RWPE2 (cell line): Measurements from ENCODE around the gene MCRS1.
A peak's percentile ranks its signal among the peaks of the same experiment; 100 is the strongest.

ENCODE experiments used
- ATAC-seq: fragments of 200-7000 bp; cut with Tn5 transposase; 3 replicates; pipeline ENCODE4 v1.9.1; 2021; ENCODE audit warnings: low read depth
- DNase-seq: peaks from one replicate; pipeline ENCODE4 v3.0.0-alpha.2; 2020; ENCODE audit warnings: low spot score
- H3K27ac ChIP-seq: fragments of 450-650 bp; 2 replicates; pipeline ENCODE4 v1.5.1; 2017; ENCODE audit warnings: mild to moderate bottlenecking; ENCODE audit not compliant: poor library complexity, severe bottlenecking
- H3K27me3 ChIP-seq: fragments of 250-450 bp; sonication (Bioruptor Pico); 2 replicates; pipeline ENCODE4 v1.5.1; 2021; ENCODE audit warnings: mild to moderate bottlenecking, moderate library complexity; ENCODE audit not compliant: insufficient read depth, poor library complexity, severe bottlenecking
- H3K36me3 ChIP-seq: fragments of 250-450 bp; sonication (Bioruptor Pico); 2 replicates; pipeline ENCODE4 v1.5.1; 2020; ENCODE audit warnings: low read depth, mild to moderate bottlenecking, moderate library complexity
- H3K4me1 ChIP-seq: fragments of 250-450 bp; sonication (Bioruptor Pico); 2 replicates; pipeline ENCODE4 v1.5.1; 2021; ENCODE audit warnings: mild to moderate bottlenecking, moderate library complexity; ENCODE audit not compliant: insufficient read depth, poor library complexity, severe bottlenecking
- H3K4me3 ChIP-seq: fragments of 250-450 bp; sonication (Bioruptor Pico); 2 replicates; pipeline ENCODE4 v1.5.1; 2021; ENCODE audit warnings: mild to moderate bottlenecking, moderate library complexity; ENCODE audit not compliant: severe bottlenecking
- H3K9me3 ChIP-seq: fragments of 250-450 bp; sonication (Bioruptor Pico); 2 replicates; pipeline ENCODE4 v1.5.1; 2021; ENCODE audit warnings: mild to moderate bottlenecking, moderate library complexity; ENCODE audit not compliant: severe bottlenecking
- TF ChIP-seq, protein P1 (sequence below): fragments of 450-650 bp; IDR thresholded peaks from one replicate; pipeline ENCODE4 v1.5.1; 2017; ENCODE audit warnings: mild to moderate bottlenecking, moderate library complexity; ENCODE audit not compliant: poor library complexity, severe bottlenecking

The MCRS1 gene

DNA sequence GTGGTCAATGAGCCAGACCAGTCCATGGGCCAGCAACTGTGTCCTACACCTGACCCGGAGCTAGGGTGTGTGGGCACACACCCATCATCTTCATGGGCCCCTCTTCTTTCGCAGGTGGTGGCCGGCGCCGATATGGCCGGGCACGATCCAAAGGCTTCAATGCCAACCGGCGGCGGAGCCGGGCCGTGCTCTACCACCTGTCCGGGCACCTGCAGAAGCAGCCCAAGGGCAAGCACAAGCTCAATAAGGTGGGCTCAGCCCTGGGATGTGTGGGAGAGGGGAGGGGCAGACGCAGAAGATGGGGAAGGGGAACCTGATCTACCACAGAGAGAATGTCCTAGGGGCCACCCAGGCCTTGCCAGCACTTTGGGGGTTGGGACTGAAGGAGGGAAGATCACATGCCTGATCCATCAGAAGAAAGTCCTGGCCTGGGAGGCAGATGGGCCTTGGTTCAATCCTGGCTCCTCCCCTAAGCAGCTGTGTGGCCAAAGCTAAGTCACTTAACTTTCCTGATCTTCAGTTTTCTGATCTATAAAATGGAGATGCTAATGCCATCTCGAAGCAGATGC lies 25.3 kb downstream of the MCRS1 start:
- Histone ChIP-seq H3K9me3 (no peaks in the 10 kb centered on the region), H3K27me3 (peaks cover 11% of the 10 kb centered on the region), H3K4me3 (no peak overlapping the region), H3K4me1 (peaks cover 8% of the 10 kb centered on the region), H3K27ac (no peak overlapping the region), H3K36me3 (no peaks in the 10 kb centered on the region)
- TF ChIP-seq, protein P1, sequence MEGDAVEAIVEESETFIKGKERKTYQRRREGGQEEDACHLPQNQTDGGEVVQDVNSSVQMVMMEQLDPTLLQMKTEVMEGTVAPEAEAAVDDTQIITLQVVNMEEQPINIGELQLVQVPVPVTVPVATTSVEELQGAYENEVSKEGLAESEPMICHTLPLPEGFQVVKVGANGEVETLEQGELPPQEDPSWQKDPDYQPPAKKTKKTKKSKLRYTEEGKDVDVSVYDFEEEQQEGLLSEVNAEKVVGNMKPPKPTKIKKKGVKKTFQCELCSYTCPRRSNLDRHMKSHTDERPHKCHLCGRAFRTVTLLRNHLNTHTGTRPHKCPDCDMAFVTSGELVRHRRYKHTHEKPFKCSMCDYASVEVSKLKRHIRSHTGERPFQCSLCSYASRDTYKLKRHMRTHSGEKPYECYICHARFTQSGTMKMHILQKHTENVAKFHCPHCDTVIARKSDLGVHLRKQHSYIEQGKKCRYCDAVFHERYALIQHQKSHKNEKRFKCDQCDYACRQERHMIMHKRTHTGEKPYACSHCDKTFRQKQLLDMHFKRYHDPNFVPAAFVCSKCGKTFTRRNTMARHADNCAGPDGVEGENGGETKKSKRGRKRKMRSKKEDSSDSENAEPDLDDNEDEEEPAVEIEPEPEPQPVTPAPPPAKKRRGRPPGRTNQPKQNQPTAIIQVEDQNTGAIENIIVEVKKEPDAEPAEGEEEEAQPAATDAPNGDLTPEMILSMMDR: no peak
- DNase-seq: no peak
- no peak for ATAC-seq

DNA sequence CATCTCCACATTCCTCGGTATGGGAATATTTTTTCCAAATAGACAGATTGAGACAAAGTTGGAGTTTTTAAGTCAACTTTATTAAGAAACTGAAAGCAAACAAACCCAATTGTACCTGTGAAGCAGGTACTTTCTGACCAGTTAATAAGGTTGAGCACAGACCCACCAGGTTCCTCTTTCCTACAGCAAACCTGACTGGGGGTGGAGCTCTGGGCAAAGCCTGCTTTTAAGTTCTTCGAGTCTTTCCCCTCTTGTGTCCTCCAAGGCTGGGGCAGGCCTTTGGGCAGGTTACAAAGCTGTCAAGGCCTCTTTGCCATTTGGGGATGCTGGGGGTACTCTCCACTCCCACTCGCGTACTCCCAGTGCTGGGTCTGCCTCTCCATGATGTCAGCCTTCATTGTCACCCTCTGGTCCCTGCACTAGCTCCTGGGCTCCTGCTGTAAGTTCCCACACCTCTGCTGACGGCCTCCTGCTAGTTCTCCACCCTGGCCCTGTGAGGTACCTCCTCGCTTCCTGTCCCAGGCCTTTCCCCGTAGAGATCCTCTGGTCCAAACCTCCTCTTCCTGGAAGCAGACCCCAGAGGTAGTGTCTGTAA lies 25.9 kb downstream of the MCRS1 start:
- H3K4me1 ChIP-seq: peaks cover under 1% of the 10 kb centered on the region
- TF ChIP-seq, protein P1: no peak
- no peak for DNase-seq
- no peaks in the 10 kb centered on the region for H3K9me3 ChIP-seq
- ATAC-seq: no peak
- H3K27me3 ChIP-seq: peaks cover 14% of the 10 kb centered on the region
- no peaks in the 10 kb centered on the region for H3K36me3 ChIP-seq
- H3K4me3 ChIP-seq: no peak overlapping the region
- no peak overlapping the region for H3K27ac ChIP-seq

DNA sequence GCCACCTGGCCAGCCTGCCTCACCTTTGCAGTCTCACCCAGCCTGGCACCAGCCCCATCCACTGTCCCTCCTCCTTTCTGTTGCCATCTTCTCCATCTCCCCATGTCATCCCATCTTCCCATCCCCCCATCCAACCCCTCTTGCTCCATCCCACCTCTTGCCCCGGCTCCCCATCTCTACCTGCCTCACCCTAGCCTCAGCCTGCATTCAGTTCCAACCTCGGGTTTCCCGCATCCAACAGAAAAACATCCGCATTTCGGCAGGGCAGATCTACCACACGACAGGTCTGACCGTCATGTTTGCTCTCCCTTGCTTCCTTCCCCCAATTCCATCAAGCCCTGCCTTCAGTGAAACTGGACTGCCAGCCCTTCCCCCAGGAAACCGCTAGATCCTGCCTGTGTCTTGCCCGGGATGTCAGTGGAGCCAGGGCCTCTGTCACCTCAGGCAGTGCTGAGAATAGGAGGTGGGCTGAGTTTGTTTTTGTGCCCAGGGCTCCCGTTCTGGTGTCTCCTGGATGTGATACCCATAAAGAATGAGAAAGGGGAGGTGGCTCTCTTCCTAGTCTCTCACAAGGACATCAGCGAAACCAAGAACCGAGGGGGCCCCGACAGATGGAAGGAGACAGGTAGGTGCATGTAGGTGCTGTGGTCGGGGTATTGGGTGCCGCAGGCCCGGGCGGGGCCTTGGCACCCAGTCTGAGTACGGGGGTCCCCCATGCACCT lies 26.6 kb downstream of the MCRS1 start:
- Histone ChIP-seq H3K4me3 (no peak overlapping the region), H3K27ac (no peak overlapping the region), H3K4me1 (peaks cover 6% of the 10 kb centered on the region), H3K9me3 (no peaks in the 10 kb centered on the region), H3K36me3 (no peaks in the 10 kb centered on the region), H3K27me3 (peaks cover 14% of the 10 kb centered on the region)
- ATAC-seq (no peak), DNase-seq (no peak)
- TF ChIP-seq, protein P1: no peak

DNA sequence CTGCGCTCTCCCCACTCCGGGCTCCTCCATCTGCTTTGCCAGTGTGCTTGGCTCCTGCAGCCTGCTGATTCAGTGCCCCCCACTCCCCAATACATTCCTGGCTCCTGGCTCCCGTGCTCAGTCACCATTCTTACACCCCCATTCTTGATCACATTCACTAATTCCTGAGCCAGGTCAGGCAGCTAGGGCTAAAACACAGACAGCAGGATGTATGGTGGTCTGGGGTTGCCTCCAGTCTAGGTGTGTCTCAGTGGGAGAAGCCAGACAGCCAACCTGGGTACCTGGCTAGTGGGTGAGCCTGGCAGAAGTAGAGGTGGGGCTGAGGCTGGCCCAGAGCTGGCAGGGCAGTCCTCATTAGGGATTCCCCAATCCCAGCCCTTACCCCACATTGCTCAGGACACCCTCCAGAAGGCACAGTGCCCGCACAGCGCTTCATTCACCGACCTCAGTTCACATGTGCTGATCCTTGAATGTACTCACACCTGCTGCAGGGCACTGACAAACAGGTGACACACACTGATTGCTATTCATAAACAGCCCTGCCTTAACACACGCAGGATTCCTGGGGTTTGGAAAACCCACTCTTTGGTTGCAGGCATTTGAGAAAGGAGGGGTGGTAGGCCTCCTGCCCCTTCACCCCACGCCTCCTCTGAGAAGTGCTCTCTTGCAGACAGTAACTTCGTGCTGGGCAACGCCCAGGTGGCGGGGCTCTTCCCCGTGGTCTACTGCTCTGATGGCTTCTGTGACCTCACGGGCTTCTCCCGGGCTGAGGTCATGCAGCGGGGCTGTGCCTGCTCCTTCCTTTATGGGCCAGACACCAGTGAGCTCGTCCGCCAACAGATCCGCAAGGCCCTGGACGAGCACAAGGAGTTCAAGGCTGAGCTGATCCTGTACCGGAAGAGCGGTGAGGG lies 27.5 kb downstream of the MCRS1 start:
- peaks cover 14% of the 10 kb centered on the region for H3K27me3 ChIP-seq

More for the DNA sequence above, 27.5 kb downstream of the MCRS1 start:
- Histone ChIP-seq H3K27ac (no peak overlapping the region), H3K9me3 (no peaks in the 10 kb centered on the region), H3K36me3 (no peaks in the 10 kb centered on the region), H3K4me3 (no peak overlapping the region), H3K4me1 (peaks cover 9% of the 10 kb centered on the region)
- ATAC-seq (peak; percentile 37; the same call in 2 of the 3 replicates), DNase-seq (no peak)
- TF ChIP-seq, protein P1: no peak
